Stimulated activated CD4-positive, alpha-beta T cell treated with anti-CD3 and anti-CD28 coated beads, Interleukin-2, amount 100 ng/mL, for 48 hours (primary cell): Measurements from ENCODE around the gene ZNF532.
"Not testable (repeated sequence)": the region's sequence is repeated elsewhere in the genome, so short reads cannot be mapped to it uniquely, and the experiment has no call there.

Experiments
- DNase-seq, 2 donors: peaks; one replicate each; pipeline ENCODE4 v3.0.0-alpha.2; 2020

Gene ZNF532

GRCh38 chr18:58905777-58906428 is 41.2 kb downstream of the ZNF532 start:
- no peak for DNase-seq

GRCh38 chr18:58908006-58908405 is 43.3 kb downstream of the ZNF532 start:
- DNase-seq = no peak

- no peak for DNase-seq
These were observed 44.8 kb downstream of the ZNF532 start for GRCh38 chr18:58909521-58909920.

GRCh38 chr18:58911241-58911640 is 46.6 kb downstream of the ZNF532 start:
- DNase-seq = no peak

- DNase-seq = no peak
These were observed 47.1 kb downstream of the ZNF532 start for GRCh38 chr18:58911766-58912165.

GRCh38 chr18:58915006-58915799 is 50.5 kb downstream of the ZNF532 start:
- DNase-seq = no peak

- no peak for DNase-seq
These were observed 51.3 kb downstream of the ZNF532 start for GRCh38 chr18:58915995-58916394.

GRCh38 chr18:58919934-58920333 is 55.3 kb downstream of the ZNF532 start:
- not testable (repeated sequence) for DNase-seq

- no peak for DNase-seq
These were observed 58.3 kb downstream of the ZNF532 start for GRCh38 chr18:58922995-58923394.

GRCh38 chr18:58924473-58924872 is 59.8 kb downstream of the ZNF532 start:
- no peak for DNase-seq

- no peak for DNase-seq
These were observed 63.0 kb downstream of the ZNF532 start for GRCh38 chr18:58927659-58928058.

GRCh38 chr18:58928386-58928785 is 63.7 kb downstream of the ZNF532 start:
- DNase-seq = no peak

- no peak for DNase-seq
These were observed 64.5 kb downstream of the ZNF532 start for GRCh38 chr18:58929206-58929605.

GRCh38 chr18:58934356-58934755 is 69.7 kb downstream of the ZNF532 start:
- DNase-seq = no peak

GRCh38 chr18:58934933-58935577 is 70.4 kb downstream of the ZNF532 start:
- no peak for DNase-seq

GRCh38 chr18:58937071-58937886 is 72.6 kb downstream of the ZNF532 start:
- no peak for DNase-seq

- no peak for DNase-seq
These were observed 73.2 kb downstream of the ZNF532 start for GRCh38 chr18:58937887-58938267.

GRCh38 chr18:58941426-58942099 is 76.9 kb downstream of the ZNF532 start:
- no peak for DNase-seq

GRCh38 chr18:58943896-58944295 is 79.2 kb downstream of the ZNF532 start:
- no peak for DNase-seq

- no peak for DNase-seq
These were observed 82.6 kb downstream of the ZNF532 start for GRCh38 chr18:58947136-58947732.

GRCh38 chr18:58949031-58949430 is 84.4 kb downstream of the ZNF532 start:
- no peak for DNase-seq
